ENCODE data around the gene SBNO2.

SBNO2 gene

DNA sequence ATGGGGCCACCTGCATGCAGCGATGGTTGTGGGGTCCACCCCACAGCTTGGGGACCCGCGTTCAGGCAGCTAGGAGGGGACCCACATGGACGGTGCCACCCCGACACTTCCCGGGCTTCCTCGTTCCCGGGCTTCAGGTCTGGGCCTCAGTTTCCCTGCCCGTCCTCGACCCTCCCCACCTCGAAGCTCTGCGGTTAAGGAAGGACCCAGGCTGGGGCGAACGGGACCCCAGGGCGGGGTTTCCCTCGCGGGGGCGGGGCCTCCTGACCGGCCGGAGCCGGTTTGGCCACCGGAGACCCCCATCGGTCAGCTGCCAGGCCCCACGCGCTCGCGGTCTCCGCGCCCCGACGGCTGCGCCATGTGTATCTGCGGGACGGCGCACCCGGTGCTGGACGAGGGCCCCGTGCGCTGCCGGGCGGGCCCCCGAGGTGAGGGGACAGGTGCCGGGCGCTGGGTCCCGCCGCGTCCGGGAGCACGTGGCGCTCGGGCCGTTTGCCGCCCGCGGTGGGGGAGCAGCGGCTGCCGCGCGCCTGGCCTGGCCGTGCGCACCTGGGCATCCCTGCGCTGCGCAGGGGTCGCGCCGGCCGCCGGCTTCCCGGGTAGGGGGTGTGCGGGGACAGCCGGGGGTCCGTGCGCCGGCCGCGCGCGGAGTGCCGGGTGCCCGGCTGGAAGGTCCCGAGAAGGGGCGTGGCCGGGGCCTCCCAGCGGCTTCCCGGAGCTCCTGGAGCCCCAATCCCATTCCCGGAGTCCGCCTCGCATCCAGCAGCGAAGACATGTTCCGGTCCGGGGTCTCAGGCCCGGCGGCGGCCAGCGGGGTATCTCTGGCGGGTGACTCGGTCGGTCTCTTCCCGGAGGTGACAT, 102.9 kb downstream of the SBNO2 start:
- no peak for DNase-seq (ENCODE audit: low read depth)

DNA sequence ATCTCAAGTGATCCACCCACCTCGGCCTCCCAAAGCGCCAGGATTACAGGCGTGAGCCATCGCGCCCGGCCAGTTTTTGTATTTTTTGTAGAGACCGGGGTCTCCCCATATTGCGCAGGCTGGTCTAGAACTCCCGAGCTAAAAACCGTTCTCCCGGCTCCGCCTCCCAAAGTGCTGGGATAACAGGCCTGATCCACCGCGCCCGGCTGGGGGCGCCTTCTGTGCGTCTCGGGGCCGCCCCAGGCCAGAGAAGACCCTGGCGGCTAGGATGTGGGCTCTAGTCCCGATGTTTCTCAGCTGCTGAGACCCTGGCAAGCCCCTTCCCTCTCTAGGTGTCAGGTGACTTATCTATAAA, 103.5 kb downstream of the SBNO2 start:
- no peak for DNase-seq (ENCODE audit: low read depth)

DNA sequence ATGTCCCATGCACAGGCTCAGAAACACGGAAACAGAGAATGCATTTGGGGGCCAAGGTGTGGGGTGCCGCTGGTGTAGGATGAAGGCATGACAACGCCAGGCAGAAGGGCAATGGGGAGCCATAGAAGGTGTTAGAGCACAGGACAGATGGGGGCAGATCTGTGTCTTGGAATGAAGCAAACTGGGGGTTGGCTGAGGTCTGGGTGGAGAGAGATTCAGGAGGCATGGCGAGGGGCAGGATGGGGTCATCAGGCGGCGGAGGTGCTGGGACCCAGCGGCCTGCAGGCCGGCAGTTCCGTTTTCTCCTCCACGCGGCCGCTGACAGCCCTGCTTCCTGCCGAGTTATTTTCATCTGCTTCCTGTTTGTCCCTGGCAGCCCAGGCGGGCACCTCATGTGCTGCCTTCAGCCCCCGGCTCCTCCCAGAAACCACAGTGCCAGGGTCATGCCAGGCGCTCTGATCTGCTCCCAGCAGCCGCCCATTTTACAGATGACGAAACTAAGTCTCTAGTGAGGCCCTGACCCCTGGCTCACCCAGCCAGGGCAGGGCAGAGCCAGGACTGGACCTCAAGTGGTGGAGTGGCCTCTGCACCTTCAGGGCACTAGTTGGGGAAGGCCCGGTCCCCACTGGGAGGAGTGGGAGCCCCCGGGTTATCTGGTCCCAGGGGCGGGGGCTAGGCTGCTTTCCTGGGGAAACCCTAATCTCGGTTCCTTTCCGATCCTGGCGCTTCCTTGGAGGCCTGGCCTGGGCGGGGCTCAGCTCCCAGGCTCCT, 104.9 kb downstream of the SBNO2 start:
- peak; percentile 81 for DNase-seq (ENCODE audit: low read depth)

DNA sequence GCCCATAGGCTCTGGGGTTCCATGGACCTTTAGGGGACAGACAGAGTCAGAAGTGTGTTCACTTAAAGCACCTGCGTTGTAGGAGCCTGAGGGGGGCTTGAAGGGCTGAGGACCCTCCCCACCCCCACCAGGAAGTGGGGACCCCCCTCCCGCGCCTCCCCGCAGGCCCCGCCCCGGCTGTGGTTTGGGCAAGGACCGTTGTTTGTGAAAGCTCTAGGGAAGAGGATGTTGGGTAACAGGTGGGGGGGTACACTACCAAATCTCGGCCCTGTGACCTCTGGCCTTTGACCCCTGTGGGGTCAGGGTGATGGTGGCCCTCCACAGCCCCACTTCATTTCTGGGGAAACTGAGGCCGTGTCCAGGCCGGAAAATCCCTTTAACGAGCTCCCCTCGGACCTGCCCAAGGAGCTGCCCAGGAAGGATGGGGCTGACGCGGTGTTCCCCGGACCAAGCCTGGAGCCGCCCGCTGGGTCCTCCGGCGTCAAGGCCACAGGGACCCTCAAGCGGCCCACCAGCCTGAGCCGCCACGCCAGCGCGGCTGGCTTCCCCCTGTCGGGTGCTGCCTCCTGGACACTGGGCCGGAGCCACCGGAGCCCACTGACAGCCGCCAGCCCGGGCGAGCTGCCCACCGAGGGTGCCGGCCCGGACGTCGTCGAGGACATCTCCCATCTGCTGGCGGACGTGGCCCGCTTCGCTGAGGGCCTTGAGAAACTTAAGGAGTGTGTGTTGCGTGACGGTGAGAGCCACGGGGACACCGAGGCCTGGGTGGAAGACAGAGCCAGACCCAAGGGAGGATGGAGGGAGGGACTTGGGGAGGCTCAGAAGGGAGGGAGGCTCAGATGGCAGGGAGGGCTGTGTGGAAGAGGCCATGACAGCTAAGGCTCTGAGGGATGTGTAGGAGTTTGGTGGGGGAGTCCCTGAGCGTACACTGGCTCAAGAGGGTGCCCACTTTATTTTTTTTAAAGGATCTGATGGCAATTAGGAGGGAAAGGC, 105.8 kb downstream of the SBNO2 start:
- no peak for DNase-seq (ENCODE audit: low read depth)

DNA sequence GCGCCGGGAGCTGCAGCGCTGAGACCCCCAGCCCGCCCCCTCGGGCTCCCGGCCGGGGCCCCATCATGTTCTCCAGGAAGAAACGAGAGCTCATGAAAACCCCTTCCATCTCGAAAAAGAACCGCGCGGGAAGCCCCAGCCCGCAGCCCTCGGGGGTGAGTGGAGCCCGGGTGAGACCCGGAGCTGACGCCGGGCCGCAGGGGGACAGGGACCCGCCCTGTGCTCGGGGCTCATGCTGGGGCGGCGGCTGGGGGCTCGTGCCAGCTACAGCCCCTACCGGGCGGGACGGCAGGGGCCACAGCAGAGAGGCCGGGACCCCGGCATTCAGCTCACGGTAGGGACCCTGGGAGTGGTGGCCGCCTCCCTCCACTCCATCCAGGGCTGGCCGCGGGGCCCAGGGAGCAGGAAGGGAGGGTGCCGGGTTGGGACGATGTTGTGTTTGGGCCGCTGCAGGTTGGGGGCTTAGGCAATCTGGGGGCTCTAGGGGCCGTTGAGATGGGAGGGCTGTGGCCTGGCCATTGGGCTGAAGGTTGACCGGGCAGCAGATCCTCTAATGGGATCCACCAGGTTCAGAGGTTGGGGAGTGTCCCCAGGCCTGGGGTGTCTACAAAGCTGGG, 106.6 kb downstream of the SBNO2 start:
- DNase-seq (ENCODE audit: low read depth) = no peak

DNA sequence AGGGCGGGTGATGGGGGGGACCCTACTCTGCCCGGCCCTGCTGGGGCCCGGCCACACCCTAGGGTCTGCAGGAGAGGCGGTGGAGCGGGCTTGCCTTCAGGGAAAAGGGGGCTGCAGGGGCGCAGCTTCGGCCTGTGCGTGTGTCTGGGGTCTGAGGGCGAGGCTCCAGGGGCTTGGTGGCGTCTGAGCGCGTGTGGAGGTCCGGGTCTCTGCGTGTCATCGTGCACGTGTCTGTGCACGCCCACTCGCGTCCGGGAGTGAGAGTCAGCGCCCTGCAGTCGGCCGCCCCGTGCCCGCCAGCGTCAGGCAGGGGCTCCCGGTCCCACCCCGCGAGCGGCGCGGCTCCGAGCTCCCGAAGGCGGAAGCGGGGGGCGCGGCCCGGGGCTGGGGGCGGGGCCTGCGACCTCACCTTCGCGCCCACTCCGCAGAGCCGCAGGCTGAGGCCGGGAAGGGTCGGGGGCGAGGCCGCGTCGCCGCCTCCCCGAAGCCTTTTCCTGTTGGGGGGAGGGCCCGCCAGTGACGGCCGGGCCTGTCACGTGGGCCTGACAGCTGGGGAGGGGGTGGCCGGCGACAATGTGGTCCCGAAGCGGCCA, 107.2 kb downstream of the SBNO2 start, which contains the start of gene ARHGAP45:
TSS of gene ARHGAP45 (plus strand) at position 420 of the 593 bp plus-strand sequence. CDS start 239 bp downstream, outside the sequence.
- DNase-seq (ENCODE audit: low read depth) = peak; percentile 82

DNA sequence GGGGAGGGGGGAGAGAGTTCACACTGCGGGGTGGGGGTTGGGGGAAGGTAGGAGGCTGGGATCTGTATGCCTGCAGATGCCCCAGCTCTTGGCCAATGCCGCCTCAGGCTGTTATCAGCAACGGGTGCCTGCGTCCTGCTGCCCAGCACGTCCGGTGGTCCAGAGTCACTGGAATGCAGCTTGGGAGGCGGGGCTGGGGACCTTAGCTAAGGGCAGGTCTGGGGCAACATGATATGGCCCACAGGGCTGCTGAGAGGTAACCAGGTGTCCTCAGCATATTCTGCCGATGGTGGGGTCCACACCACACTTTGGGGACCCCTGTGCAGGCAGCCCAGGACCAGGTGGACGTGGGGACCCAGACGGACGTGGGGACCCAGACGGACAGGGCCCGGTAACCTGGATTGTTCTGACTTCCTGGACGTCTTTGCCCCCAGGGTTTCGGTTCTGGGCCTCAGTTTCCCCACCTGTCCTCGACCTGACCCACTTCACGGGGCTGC, 107.8 kb downstream of the SBNO2 start:
- DNase-seq (ENCODE audit: low read depth) = peak; percentile 90

DNA sequence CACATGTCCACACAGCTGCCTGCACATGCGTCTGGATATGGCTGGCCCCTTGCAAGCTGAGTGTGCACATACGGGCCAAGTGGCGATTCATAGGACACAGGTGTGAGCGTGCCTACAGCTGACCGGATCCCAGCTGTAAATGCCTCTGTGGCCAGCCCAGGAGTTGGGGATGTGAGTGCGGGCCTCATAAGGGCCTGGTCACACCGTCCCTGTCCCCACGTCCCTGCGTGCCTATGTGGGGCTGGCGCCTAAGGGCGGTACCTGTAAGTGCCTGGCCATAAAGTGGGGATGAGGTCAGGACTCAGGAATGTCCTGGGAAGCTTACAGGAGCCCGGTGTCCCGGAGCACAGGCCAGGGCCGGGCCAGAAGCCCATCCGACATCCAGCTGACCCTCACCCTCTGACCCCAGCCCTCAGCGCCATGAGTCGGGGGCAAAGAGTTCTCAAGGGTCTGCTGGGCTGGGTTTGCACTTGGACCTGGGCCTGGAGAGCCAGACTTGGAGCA, 108.4 kb downstream of the SBNO2 start:
- DNase-seq (ENCODE audit: low read depth) = no peak

DNA sequence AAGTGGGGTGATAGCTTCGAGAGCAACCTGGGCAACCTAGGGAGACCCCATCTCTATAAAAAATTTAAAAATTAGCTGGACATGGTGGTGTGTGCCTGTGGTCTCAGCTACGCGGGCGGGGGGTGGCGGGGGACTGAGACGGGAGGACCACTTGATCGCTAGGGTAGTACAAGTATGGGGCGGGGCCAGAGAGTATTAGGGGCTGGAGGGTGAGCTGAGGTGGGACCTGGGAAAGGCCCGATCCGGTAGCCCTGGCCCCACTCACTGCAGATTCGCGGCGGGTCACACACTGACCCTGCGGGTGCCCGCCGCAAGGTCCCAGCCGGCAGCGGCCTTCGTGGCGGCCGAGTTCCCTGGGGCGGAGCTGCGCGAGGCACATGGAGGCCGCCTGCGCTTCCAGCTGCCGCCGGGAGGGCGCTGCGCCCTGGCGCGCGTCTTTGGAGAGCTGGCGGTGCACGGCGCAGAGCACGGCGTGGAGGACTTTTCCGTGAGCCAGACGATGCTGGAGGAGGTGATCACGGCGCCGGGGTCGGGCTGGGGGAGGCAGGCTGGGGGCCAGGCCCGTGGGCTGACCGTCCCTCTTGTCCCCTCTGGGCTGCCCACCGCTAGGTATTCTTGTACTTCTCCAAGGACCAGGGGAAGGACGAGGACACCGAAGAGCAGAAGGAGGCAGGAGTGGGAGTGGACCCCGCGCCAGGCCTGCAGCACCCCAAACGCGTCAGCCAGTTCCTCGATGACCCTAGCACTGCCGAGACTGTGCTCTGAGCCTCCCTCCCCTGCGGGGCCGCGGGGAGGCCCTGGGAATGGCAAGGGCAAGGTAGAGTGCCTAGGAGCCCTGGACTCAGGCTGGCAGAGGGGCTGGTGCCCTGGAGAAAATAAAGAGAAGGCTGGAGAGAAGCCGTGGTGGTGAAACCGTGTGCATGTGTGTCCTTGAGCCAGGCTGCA, 109.1 kb downstream of the SBNO2 start:
- no peak for DNase-seq (ENCODE audit: low read depth)

DNA sequence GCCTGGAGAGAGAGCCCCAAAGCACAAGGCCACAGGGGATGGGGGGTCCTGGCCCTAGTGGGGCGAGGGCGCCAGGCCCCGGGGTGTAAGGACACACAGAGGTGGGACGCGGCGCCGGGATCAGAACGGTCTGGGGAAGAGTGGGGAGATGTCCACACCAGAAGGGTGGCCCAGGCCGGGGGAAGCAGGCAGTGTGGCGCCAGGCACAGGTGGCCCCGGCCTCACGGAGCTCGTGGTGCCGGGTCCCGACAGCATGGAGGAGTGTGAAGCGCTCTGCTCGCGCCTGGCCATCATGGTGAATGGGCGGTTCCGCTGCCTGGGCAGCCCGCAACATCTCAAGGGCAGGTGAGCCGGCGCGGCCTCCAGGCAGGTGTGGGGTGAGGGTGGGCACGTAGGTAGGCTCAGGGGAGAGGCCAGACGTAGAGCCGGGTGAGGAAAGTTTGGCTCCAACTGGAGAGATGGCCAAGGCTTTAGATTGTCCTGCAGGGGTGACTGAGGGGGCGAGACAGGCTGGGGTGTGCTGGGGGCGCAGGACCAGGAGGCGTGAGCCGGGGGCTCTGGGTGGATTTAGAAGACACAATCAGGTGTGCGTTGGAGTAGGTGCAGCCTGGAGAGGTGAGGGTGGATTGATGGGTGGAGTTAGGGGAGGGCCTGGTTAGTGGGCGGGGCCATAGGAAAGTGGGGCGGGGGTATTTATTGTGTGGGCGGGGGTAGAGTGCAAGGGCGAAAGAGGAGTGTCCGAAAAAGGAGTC, 110.0 kb downstream of the SBNO2 start:
- DNase-seq (ENCODE audit: low read depth) = no peak

DNA sequence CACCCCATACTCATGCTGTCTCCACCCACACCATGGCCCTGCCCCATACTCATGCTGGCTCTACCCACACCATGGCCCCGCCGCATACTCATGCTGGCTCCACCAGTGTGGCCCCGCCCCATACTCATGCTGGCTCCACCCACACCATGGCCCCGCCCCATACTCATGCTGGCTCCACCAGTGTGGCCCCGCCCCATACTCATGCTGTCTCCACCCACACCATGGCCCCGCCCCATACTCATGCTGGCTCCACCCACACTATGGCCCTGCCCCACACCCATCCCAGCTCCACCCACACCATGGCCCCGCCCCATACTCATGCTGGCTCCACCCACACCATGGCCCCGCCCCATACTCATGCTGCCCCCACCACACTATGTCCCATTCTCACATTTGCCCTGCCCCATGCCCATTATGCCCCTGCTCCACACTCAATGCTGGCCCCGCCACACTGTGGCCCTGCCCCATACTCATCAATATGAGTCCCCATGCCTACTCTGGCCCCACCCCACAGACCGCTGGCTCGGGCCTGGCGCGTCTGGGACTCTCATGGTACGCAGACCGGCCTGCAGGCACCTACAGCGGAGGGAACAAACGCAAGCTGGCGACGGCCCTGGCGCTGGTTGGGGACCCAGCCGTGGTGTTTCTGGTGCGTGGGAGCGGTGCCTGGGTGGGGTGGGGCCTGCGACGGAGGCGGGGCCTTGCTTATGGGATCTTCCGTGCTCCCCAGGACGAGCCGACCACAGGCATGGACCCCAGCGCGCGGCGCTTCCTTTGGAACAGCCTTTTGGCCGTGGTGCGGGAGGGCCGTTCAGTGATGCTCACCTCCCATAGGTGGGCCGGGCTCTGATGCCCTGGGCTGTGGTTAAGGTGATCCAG, 110.8 kb downstream of the SBNO2 start:
- no peak for DNase-seq (ENCODE audit: low read depth)

DNA sequence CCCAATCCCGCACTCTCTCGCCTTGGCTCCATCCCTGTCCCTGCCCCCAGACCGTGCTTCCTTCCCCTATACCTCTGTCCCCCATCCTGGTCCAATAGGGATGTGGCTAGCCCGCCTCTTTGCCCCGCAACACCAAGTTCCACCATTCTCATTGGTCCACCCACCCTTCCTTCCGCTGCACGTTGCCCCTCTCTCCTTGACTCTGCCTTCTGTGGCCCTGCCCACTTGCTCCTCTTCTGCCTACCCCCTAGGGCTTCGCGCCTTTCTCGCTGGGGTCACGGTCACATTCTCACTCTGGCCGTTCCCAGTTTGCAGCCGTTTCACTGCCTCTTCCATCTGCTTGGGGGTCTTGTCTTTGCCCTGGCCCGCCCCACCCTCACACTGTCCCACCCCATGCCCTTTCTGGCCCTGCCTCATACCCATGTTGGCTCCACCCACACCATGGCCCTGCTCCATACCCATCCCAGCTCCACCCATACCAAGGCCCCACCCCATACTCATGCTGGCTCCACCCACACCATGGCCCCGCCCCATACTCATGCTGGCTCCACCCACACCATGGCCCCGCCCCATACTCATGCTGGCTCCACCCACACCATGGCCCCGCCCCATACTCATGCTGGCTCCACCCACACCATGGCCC, 111.6 kb downstream of the SBNO2 start:
- DNase-seq (ENCODE audit: low read depth) = no peak

DNA sequence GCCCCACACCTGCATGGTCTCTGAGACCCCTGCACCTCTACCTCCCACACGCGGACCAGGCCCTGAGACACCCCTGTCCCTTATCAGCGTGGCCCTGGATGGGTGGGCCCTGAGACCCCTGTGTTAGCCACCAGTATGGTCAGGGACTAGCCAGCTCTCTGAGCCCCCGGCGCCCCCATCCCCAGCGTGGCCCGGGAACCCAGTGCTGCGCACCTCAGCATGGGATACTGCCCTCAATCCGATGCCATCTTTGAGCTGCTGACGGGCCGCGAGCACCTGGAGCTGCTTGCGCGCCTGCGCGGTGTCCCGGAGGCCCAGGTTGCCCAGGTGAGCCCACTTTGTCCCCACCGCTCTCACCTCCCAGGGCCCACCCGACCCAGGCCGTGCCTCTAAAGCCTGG, 112.1 kb downstream of the SBNO2 start:
- no peak for DNase-seq (ENCODE audit: low read depth)

DNA sequence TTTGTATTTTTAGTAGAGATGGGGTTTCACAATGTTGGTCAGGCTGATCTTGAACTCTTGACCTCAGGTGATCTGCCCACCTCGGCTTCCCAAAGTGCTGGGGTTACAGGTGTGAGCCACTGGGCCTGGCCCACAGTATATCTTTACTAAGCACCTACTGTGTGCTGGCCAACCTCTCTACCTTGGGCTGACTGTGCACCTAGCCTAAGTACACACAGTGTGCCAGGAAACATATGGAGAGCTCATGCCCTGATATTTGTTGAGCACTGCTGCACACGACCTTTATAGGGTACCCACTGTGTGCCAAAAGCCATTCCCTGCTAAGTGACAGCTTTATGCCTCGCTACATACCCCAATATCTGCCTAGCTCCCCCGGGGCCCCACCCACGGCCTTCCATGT, 113.4 kb downstream of the SBNO2 start:
- DNase-seq (ENCODE audit: low read depth) = no peak

DNA sequence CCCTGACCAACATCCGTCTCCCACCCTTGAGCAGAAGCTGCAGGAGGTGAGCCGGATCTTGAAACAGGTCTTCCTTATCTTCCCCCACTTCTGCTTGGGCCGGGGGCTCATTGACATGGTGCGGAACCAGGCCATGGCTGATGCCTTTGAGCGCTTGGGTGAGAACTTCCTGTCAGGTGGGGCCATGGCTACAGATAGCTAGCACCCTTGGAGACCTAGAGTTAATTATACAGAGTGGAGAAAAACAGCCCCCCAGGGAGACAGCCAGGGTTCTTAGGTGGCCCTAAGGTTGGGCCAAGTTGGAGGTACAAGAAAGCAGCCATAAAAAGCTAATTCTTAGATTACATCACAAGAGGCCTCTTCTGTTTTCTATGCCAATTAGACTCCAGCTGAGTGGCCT, 116.0 kb downstream of the SBNO2 start:
- no peak for DNase-seq (ENCODE audit: low read depth)

Measured in CMK (cell line).